ENCODE measurements around the gene HCRTR1. TPM values are rescaled to one million over a fixed set of nuclear protein-coding genes. Genes with fewer than 3 reads are reported as not detected.

HCRTR1 gene
- total RNA-seq, 1 donor from 2014 or later: not detected

GRCh38 chr1:31673433-31673832 is 55.9 kb downstream of the HCRTR1 start:
- H3K9me3 Mint-ChIP-seq: no peaks in the 10 kb centered on the region
- H3K27ac Mint-ChIP-seq: no peak overlapping the region
- peaks cover 24% of the 10 kb centered on the region for H3K27me3 Mint-ChIP-seq
- no peak overlapping the region for H3K4me3 Mint-ChIP-seq
- no peaks in the 10 kb centered on the region for H3K36me3 Mint-ChIP-seq (ENCODE audit: low read depth)
- intact Hi-C loops (cut with micrococcal nuclease): no loop called here
- peaks cover 4% of the 10 kb centered on the region for H3K4me1 Mint-ChIP-seq
- no peak for DNase-seq

- Mint-ChIP-seq H3K27me3 (peaks cover 17% of the 10 kb centered on the region), H3K9me3 (no peaks in the 10 kb centered on the region), H3K27ac (no peak overlapping the region), H3K4me1 (peaks cover 4% of the 10 kb centered on the region), H3K36me3 (ENCODE audit: low read depth) (no peaks in the 10 kb centered on the region), H3K4me3 (no peak overlapping the region)
- DNase-seq: no peak
- intact Hi-C loops (cut with micrococcal nuclease): no loop called here
Measured at GRCh38 chr1:31674626-31675025, 57.1 kb downstream of the HCRTR1 start.

DNA sequence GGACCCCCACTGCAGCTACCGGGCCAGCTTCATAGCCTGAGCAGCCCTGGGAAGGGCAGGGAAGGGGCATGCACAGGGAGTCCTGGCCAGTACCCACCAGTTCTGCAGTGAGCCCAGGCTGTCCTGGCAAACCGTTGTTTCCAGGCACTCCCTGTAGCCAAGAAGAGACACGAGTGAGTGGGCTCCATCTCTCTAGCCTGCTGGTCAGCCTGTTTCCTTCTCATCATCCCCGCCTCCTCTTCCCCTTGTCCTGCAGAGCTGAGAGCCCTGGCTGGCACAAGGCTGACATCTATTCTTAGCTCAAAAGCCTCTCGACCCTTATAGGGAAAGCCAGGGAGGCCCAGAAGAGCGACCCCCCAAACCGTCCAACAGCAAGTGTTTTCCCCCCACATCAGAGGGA is 57.7 kb downstream of the HCRTR1 start:
- Mint-ChIP-seq H3K36me3 (ENCODE audit: low read depth) (no peaks in the 10 kb centered on the region), H3K27me3 (peaks cover 13% of the 10 kb centered on the region), H3K27ac (no peak overlapping the region), H3K4me1 (peaks cover 2% of the 10 kb centered on the region), H3K4me3 (no peak overlapping the region), H3K9me3 (no peaks in the 10 kb centered on the region)
- intact Hi-C loops (cut with micrococcal nuclease): no loop called here
- DNase-seq: no peak

DNA sequence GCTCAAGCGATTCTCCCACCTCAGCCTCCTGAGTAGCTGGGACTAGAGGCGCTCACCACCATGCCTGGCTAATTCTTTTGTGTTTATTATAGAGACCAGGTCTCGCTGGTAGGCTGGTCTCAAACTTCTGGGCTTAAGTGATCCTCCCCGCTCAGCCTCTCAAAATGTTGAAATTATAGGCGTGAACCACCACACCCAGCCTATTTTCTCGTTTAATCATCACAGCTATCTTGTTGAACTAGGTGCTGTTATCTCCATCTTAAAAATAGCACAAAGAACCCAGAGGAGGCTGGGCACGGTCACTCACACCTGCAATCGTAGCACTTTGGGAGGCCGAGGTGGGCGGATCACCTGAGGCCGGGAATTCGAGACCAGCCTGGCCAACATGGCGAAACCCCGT is 58.3 kb downstream of the HCRTR1 start:
- Mint-ChIP-seq H3K4me1 (no peaks in the 10 kb centered on the region), H3K27ac (no peak overlapping the region), H3K27me3 (peaks cover 9% of the 10 kb centered on the region), H3K4me3 (no peak overlapping the region), H3K36me3 (ENCODE audit: low read depth) (no peaks in the 10 kb centered on the region), H3K9me3 (no peaks in the 10 kb centered on the region)
- intact Hi-C loops (cut with micrococcal nuclease): no loop called here
- no peak for DNase-seq

Other genes with a start within 250 kb of the HCRTR1 start
- gene FABP3, start 244.6 kb upstream of the HCRTR1 start, total RNA-seq: not detected in 2 replicates
- gene SERINC2, start 204.5 kb upstream of the HCRTR1 start, total RNA-seq: not detected in 2 replicates
- gene TINAGL1, start 41.2 kb upstream of the HCRTR1 start, total RNA-seq: not detected in 2 replicates
- gene PEF1, start 27.2 kb downstream of the HCRTR1 start, total RNA-seq: 64.0 and 64.4 TPM in 2 replicates
- not detected in 2 replicates for gene COL16A1, start 86.3 kb downstream of the HCRTR1 start, total RNA-seq
- gene ADGRB2, start 146.7 kb downstream of the HCRTR1 start, total RNA-seq: 0.40 and 0.45 TPM in 2 replicates
- not detected in 2 replicates for gene SPOCD1, start 198.3 kb downstream of the HCRTR1 start, total RNA-seq